Neural progenitor cell (in vitro differentiated cells): ENCODE results near the gene HNRNPA1. TPM values are rescaled to one million over a fixed set of nuclear protein-coding genes. Genes with fewer than 3 reads are reported as not detected.

Source experiments
- DNase-seq: peaks from one replicate; pipeline ENCODE4 v3.0.0-alpha.2; 2016; ENCODE audit warnings: low spot score
- H2AFZ ChIP-seq: fragments of 200-600 bp; sonication (generic); replicated peaks from 2 replicates; pipeline ENCODE4 v1.6.1; 2016; ENCODE audit warnings: antibody characterized with exemption
- H3F3A ChIP-seq: fragments of 200-600 bp; sonication (generic); 2 replicates; pipeline ENCODE4 v1.6.1; 2016; ENCODE audit warnings: antibody characterized with exemption, low read depth
- H3K27ac ChIP-seq: fragments of 200-600 bp; sonication (generic); 2 replicates; pipeline ENCODE4 v1.5.1; 2016; ENCODE audit warnings: mild to moderate bottlenecking
- H3K27me3 ChIP-seq: fragments of 200-600 bp; sonication (generic); 2 replicates; pipeline ENCODE4 v1.6.1; 2016; ENCODE audit warnings: mild to moderate bottlenecking, moderate library complexity
- H3K36me3 ChIP-seq: fragments of 200-600 bp; sonication (generic); 2 replicates; pipeline ENCODE4 v1.5.1; 2016
- H3K4me1 ChIP-seq: fragments of 200-600 bp; sonication (generic); 2 replicates; pipeline ENCODE4 v1.6.1; 2016; ENCODE audit warnings: mixed run types
- H3K4me2 ChIP-seq: fragments of 200-600 bp; sonication (generic); 2 replicates; pipeline ENCODE4 v1.6.1; 2016
- H3K4me3 ChIP-seq: fragments of 200-600 bp; sonication (generic); 2 replicates; pipeline ENCODE4 v1.5.1; 2016
- H3K79me2 ChIP-seq: fragments of 200-600 bp; sonication (generic); 2 replicates; pipeline ENCODE4 v1.6.1; 2016; ENCODE audit warnings: low read depth
- H3K9ac ChIP-seq: fragments of 200-600 bp; sonication (generic); 2 replicates; pipeline ENCODE4 v1.6.1; 2016
- H3K9me3 ChIP-seq: fragments of 200-600 bp; sonication (generic); 2 replicates; pipeline ENCODE4 v1.5.1; 2016; ENCODE audit warnings: low read depth
- H4K20me1 ChIP-seq: fragments of 200-600 bp; sonication (generic); 2 replicates; pipeline ENCODE4 v1.6.1; 2016; ENCODE audit warnings: low read depth
- H3K27ac Mint-ChIP-seq: 3 replicates; pipeline ENCODE4 v1.8.0; 2021; ENCODE audit warnings: mixed read lengths
- H3K27me3 Mint-ChIP-seq: 2 replicates; pipeline ENCODE4 v1.8.0; 2022; ENCODE audit warnings: low read depth, mild to moderate bottlenecking, inconsistent platforms, moderate library complexity, mixed read lengths; ENCODE audit not compliant: insufficient read depth
- H3K36me3 Mint-ChIP-seq: 3 replicates; pipeline ENCODE4 v1.8.0; 2021; ENCODE audit warnings: mixed read lengths
- H3K4me1 Mint-ChIP-seq: 3 replicates; pipeline ENCODE4 v1.8.0; 2021; ENCODE audit warnings: mixed read lengths
- H3K4me3 Mint-ChIP-seq: 3 replicates; pipeline ENCODE4 v1.8.0; 2021; ENCODE audit warnings: mild to moderate bottlenecking, moderate library complexity, mixed read lengths
- H3K9me3 Mint-ChIP-seq: 3 replicates; pipeline ENCODE4 v1.8.0; 2020; ENCODE audit warnings: mixed read lengths
- EZH2 ChIP-seq: fragments of 200-600 bp; sonication (generic); IDR thresholded peaks from 2 replicates; pipeline ENCODE4 v1.6.1; 2017; ENCODE audit warnings: antibody characterized with exemption, mild to moderate bottlenecking, moderate library complexity
- EZH2phosphoT487 ChIP-seq: fragments of 200-600 bp; sonication (generic); IDR thresholded peaks from 2 replicates; pipeline ENCODE4 v1.6.1; 2017; ENCODE audit warnings: antibody characterized with exemption
- total RNA-seq: library from RNA; depleted of rRNA; stranded (reverse); fragments of >200 nt; gene quantifications from 2 replicates; pipeline ENCODE4 v1.2.3, GENCODE V29; 2015; ENCODE audit warnings: low replicate concordance
- TF ChIP-seq, protein P1 (sequence below): fragments of 200-600 bp; sonication (generic); IDR thresholded peaks from 2 replicates; pipeline ENCODE4 v1.5.1; 2017; ENCODE audit warnings: antibody characterized with exemption, mild to moderate bottlenecking

The HNRNPA1 gene
- total RNA-seq, 1 donor from 2014 or later, result 2,341 TPM

DNA sequence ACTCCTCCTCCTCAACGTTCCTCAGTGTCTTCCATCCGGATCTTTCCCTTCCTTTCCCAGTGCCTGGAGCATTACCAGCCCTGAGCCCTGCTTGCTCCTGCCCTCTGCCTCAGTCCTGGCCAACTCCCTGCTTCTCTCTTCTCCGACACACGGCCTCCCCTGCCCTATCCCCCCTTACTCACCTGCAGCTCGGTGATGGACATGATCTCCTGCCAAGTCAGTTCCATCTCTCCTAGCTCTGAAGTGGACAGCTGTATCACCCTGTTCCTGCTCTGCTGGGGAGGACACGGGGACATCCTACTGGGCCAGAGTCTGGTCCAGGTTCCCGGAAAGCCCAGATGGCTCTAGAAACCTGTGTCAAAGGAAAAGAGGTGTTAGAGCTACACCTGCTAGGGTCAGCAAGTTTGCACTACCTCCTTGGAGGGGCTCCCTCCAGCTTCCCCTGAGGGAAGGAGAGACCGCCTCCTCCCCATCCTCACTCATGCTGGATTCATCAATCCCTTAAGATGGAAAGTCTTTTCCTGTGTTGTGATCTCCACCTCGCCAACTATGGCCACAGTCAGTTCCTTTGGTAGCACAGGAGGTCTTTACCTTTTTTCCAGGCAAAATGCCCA lies 14.5 kb downstream of the HNRNPA1 start:
- Histone ChIP-seq H2AFZ (no peak overlapping the region), H3K4me1 (peaks cover 9% of the 10 kb centered on the region), H4K20me1 (no peaks in the 10 kb centered on the region), H3K27ac (no peak overlapping the region), H3K36me3 (no peaks in the 10 kb centered on the region), H3K4me3 (no peak overlapping the region), H3K9ac (no peak overlapping the region), H3K27me3 (no peaks in the 10 kb centered on the region), H3F3A (peaks cover 16% of the 10 kb centered on the region), H3K79me2 (peaks cover 3% of the 10 kb centered on the region), H3K4me2 (no peak overlapping the region), H3K9me3 (no peaks in the 10 kb centered on the region)
- Mint-ChIP-seq H3K4me3 (peak overlapping the region; percentile 4), H3K27ac (no peak overlapping the region), H3K36me3 (no peaks in the 10 kb centered on the region), H3K4me1 (peaks cover 16% of the 10 kb centered on the region), H3K9me3 (no peaks in the 10 kb centered on the region), H3K27me3 (peaks cover 13% of the 10 kb centered on the region)
- DNase-seq, result no peak
- no peak for TF ChIP-seq EZH2phosphoT487
- TF ChIP-seq, protein P1, sequence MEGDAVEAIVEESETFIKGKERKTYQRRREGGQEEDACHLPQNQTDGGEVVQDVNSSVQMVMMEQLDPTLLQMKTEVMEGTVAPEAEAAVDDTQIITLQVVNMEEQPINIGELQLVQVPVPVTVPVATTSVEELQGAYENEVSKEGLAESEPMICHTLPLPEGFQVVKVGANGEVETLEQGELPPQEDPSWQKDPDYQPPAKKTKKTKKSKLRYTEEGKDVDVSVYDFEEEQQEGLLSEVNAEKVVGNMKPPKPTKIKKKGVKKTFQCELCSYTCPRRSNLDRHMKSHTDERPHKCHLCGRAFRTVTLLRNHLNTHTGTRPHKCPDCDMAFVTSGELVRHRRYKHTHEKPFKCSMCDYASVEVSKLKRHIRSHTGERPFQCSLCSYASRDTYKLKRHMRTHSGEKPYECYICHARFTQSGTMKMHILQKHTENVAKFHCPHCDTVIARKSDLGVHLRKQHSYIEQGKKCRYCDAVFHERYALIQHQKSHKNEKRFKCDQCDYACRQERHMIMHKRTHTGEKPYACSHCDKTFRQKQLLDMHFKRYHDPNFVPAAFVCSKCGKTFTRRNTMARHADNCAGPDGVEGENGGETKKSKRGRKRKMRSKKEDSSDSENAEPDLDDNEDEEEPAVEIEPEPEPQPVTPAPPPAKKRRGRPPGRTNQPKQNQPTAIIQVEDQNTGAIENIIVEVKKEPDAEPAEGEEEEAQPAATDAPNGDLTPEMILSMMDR, result no peak
- TF ChIP-seq EZH2, result no peak

GRCh38 chr12:54296393-54297099 lies 16.0 kb downstream of the HNRNPA1 start:
- Histone ChIP-seq H3K4me1 (peaks cover 24% of the 10 kb centered on the region), H2AFZ (no peak overlapping the region), H3K4me2 (no peak overlapping the region), H3K4me3 (no peak overlapping the region), H3F3A (peaks cover 26% of the 10 kb centered on the region), H3K27me3 (no peaks in the 10 kb centered on the region), H3K9me3 (no peaks in the 10 kb centered on the region), H3K9ac (no peak overlapping the region), H3K79me2 (peaks cover 5% of the 10 kb centered on the region), H4K20me1 (no peaks in the 10 kb centered on the region), H3K27ac (no peak overlapping the region), H3K36me3 (no peaks in the 10 kb centered on the region)
- no peak overlapping the region for H3K4me3 Mint-ChIP-seq
- peaks cover 13% of the 10 kb centered on the region for H3K27me3 Mint-ChIP-seq
- TF ChIP-seq, protein P1, result no peak
- TF ChIP-seq EZH2 (no peak), EZH2phosphoT487 (no peak)
- no peaks in the 10 kb centered on the region for H3K36me3 Mint-ChIP-seq
- peak overlapping the region; percentile 4 for H3K27ac Mint-ChIP-seq
- peaks cover 30% of the 10 kb centered on the region for H3K4me1 Mint-ChIP-seq
- H3K9me3 Mint-ChIP-seq, result no peaks in the 10 kb centered on the region
- no peak for DNase-seq

- Histone ChIP-seq H3K27ac (no peak overlapping the region), H3K36me3 (no peaks in the 10 kb centered on the region), H3K9me3 (no peaks in the 10 kb centered on the region), H3K4me3 (no peak overlapping the region), H4K20me1 (no peaks in the 10 kb centered on the region), H3F3A (peaks cover 33% of the 10 kb centered on the region), H3K27me3 (no peaks in the 10 kb centered on the region), H2AFZ (no peak overlapping the region), H3K4me2 (no peak overlapping the region), H3K9ac (no peak overlapping the region), H3K4me1 (peaks cover 34% of the 10 kb centered on the region), H3K79me2 (peaks cover 5% of the 10 kb centered on the region)
- H3K36me3 Mint-ChIP-seq, result no peaks in the 10 kb centered on the region
- TF ChIP-seq EZH2 (no peak), EZH2phosphoT487 (no peak)
- TF ChIP-seq, protein P1, result no peak
- H3K4me3 Mint-ChIP-seq, result peak overlapping the region; percentile 54
- H3K4me1 Mint-ChIP-seq, result peaks cover 38% of the 10 kb centered on the region
- H3K9me3 Mint-ChIP-seq, result no peaks in the 10 kb centered on the region
- H3K27me3 Mint-ChIP-seq, result peaks cover 13% of the 10 kb centered on the region
- DNase-seq, result no peak
- no peak overlapping the region for H3K27ac Mint-ChIP-seq
Measured at GRCh38 chr12:54298904-54299303, 18.4 kb downstream of the HNRNPA1 start.
